ENCODE data around the gene SNX9.
A peak's percentile ranks its signal among the peaks of the same experiment; 100 is the strongest.
"Not testable (repeated sequence)": the region's sequence is repeated elsewhere in the genome, so short reads cannot be mapped to it uniquely, and the experiment has no call there.

The SNX9 gene

DNA sequence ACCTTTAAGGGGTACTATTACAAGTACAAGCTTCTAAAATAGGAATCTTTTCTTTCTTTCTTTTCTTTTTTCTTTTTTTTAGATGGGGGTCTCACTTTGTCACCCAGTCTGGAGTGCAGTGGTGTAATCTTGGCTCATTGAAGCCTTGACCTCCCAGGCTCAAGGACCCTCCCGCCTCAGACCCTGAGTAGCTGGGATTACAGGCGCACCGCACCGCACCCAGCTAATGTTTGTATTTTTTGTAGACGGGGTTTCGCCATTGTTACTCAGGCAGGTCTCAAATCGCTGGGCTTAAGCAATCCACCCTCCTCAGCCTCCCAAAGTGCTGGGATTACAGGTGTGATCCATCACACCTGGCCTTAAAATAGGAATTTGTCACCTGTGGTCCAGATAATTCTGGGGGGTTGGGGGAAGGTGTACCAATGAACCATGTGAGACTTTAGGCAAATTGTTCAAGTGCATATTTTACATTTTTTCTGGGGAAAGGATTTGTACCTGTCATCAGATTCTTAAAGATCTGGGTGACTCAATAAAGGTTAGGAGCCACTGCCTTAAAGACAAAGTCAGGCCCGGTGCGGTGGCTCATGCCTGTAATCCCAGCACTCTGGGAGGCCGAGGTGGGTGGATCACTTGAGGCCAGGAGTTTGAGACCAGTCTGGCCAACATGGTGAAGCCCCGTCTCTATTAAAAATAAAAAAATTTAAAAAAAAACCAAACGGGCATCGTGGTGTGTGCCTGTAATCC lies 139.0 kb downstream of the SNX9 start:
- DNase-seq, result no peak

DNA sequence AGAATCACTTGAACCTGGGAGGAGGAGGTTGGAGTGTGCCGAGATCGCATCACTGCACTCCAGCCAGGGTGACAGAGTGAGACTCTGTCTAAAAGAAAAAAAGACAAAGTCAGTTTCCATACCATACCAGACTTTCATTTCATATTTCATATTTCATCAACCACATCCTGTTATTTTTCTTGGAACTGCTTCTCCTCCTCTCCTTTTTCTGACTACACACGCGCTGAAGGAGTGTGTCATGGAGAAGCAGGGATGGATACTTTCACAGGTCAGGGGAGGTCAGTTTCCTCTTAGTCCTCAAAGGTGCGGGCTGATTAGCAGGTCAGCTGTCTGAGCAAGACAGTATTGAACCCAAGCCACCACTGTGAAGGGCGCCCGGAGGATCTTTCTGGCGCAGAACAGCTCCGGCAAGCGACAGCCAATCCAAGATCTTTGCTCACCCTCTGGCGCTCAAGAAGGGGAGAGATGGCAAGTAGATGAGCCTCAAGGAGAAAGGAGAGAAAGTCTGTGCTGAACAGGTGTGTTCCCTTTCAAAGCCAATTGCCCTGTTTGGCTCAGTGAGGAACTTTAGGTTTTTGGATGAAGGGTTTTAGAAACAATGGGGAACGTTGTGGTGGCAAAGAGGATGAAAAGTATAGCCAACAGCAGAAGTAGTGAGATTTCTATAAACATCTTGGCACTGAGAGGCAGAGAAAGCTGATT lies 139.7 kb downstream of the SNX9 start:
- DNase-seq, result no peak

DNA sequence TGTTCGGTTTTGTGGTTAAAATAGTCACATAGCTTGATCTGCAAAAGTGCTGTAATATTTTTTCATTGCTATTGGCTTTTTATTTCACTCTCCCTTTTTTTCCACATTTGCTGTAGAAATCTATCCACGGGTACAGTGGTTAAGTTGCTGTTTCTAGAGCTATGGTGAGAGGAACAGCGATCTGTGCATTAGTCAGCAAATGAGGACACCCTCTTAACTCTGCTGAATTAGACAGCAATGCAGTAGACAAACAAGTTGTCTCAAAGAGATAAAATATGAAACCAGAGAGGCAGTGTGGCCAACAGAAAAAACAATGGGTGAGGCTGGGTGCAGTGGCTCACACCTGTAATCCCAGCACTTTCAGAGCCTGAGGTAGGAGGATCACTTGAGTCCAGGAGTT lies 141.1 kb downstream of the SNX9 start:
- DNase-seq, result no peak

DNA sequence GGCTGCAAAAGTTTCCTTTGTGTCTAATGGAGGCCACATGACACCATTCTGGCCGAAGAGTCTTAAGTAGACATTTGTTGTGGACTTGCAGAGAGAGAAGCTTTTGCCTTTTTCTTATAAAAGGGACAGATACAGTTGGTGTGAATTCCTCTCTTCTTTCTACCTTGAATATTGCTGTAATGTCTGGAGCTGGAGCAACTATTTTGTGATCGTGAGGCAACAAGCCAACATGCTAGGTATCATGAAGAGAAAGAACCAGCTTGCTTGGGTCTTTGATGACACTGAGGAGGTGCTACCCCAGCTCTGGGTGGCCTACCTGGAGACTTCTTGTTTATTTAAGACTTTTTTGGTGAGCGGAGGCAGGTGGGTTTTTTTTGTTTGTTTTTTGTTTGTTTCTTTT lies 142.3 kb downstream of the SNX9 start:
- DNase-seq, result no peak

DNA sequence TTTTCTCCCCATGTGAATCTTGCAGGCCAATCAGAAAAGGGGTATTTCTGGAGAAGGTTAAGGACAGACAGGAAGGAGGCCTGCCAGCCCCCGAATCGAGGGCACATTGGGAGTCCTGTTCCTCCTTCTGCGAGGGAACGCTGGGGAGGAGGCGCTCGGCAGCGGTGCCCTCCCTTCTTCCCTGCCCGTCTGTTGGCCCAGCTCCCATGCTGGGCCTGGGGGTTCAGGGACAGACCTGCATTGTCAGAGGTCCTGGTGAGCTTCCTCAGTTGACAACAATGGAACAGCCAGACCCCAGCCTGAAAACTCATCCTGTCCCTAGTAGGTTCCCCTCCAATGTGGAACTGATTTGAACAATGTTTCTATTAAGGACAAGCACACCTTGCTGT lies 143.5 kb downstream of the SNX9 start:
- no peak for DNase-seq

DNA sequence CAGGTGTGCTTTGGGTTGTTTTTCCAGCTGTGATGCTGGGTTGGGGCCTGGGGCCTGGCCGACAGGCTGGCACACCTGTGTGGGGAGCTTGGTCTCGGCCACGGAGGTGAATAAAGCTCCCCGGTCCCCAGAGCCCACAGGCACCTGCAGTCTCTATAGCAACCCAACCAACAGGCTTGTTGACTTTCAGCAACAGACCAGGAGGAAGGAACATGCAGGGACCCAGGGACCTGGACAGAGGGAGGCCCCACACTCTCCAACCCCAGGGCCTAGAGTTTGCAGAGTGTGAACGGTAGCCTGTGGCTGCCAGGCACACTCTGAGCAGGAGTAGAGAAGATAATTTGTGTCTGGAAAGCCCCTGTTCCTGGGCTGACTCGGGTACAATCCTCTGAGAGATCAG lies 144.0 kb downstream of the SNX9 start:
- DNase-seq, result no peak

DNA sequence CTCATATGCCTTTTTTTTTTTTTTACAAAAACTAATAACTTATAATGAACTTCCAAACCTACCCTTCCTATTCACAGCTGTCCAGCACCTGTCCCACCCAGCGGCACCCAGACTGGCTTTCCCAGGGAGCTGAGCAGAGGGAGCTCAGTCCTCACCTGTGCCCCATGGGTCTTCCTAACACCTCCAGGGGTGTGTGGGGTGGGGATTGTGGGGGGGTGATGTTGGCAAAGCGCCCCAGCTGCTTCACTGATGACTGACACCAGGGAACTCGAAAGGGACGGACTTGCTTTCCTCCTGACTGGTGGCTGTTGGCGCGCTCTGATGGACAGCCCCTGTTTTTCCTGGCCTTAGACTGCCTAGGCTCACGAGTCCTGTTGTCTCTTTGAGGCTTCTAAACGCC lies 144.4 kb downstream of the SNX9 start:
- no peak for DNase-seq

DNA sequence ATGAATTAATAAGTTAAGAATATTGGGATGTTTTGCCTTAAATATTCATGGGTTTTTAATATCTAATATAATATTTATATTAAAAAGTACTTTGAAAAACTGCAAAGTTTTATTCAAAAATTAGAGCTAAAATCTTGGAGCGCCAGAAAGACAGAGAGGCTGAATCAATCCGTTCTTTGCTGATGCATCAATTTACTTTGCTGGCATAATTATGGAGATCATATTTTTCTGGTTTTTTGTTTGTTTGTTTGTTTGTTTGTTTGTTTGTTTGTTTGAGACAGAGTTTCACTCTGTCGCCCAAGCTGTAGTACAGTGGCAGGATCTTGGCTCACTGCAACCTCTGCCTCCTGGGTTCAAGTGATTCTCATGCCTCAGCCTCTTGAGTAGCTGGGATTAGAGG lies 149.1 kb downstream of the SNX9 start:
- DNase-seq, result not testable (repeated sequence)

DNA sequence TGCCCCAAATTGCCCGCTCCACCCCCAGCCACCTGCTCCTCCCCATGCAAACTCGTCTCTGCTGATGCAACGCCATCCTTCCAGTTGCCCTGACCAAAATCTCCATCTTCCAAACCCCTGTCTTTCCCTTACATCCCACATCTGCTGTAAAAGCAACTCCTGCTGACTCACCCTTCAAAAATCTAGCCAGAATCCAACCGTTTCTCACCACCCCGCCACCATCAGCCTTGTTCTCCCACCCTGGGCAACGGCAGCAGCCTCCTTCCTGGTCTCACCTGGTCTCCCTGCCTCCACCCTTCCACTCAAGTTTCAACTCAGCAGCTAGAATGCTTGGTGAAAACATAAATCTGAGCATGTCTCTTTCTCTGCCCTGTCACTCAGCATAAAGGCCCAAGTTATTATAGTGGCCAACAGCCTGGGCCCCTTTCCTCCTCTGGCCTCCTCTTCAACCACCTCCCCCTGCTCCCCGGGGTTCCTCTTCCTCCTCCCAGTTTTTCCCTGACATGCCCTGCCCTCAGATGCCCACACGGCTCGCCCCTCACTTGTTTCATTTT lies 151.4 kb downstream of the SNX9 start:
- no peak for DNase-seq

DNA sequence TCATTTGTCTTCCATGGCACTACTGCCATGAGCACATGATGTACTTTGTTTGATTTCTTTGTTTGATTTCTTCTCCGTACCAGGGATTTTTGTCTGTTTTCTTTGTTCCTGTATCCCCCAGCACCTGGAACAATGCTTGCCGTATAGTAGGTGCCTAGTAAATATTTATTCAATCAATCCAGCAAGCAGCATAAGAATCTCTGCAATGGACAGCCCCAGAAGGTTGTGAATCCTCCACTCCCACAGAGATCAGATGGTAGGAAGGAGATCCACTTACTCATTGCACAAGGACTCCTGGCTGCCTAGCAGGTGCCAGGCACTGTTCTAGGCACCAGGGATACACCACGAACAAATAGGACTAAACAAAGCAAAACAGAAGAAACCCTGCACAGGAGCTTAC lies 151.9 kb downstream of the SNX9 start:
- no peak for DNase-seq

DNA sequence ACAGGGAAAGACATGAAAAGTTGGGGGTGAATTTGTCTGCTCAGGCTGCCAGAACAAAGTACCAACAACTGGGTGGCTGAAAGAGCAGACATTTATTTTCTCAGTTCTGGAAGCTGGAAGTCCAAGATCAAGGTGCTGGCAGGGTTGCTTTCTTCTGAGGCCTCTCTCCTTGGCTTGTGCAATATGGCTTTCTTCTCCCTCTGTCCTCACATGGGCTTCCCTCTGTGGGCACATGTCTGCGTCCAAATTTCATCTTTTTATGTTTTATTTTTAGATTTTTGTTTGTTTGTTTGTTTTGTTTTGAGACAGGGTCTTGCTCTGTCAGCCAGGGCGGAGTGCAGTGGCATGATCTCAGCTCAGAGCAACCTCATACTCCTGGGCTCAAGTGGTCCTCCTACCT lies 152.4 kb downstream of the SNX9 start:
- no peak for DNase-seq

DNA sequence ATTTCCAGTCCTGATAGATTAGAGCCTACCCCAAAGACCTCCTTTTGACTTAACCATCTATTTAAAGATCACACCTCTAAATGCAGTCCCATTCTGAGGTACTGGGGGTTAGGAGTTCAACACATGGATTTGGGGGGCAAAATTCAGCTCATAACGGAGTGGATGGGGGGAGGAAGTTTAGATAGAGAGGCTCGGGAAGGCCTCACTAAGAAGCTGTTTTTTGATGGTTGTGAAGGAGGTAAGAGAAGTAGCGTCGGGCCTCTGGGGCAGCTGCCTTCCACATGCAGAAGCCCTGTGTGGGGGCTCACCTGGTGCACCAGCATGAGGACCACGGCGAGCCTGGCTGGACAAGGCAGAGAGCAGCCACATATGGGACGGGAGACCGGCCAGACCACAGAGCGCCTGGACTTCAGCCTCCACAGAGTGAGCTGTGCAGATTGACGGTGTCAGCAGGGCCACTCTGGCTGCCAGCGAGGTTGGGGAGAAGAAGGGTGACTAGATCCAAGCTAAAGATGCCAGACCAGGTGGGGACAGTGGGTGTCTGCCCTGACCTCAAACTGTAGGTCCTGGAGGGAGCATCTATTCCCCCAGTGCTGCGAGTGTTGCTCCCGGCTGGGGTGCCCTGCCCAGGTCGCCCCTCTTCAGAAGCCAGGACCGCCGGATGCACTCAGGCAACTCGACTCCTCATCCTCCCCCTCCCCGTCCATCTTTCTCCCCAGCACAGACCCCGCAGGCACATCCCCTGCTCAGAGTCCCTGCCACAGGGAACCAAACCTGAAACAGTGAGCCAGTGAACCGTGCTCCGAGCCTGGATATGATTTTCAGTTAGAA lies 153.5 kb downstream of the SNX9 start:
- DNase-seq, result no peak

DNA sequence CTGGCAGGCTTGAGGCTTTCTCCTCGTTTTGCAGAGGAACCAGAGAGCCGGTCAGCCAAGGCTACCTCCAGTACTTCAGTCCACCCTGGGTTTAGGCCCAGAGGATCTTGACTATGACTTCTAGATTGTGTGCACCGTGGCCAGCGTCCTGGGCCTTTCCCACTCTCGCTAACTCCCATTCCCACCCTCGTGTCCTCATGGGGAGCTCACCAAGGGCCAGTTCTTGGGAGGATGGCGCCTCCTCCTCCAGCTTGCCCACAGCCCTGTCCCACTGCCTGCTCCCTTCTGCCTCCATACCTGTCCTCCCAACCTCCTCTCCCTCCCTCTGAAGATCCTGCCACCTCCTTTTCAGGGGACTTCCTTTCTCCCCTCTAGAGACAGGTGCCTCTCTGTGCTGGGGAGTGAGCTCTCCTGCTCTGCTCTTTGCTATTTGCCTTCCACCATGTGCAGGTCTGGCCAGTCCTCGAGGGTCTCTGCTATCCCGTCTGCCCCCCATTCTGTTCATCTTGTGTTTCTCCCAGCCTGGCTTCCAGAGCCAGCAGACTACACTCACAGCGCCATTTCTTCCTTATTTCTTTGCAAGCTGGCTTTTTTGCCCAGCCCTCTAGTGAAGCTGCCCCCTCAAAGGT lies 154.2 kb downstream of the SNX9 start:
- no peak for DNase-seq

DNA sequence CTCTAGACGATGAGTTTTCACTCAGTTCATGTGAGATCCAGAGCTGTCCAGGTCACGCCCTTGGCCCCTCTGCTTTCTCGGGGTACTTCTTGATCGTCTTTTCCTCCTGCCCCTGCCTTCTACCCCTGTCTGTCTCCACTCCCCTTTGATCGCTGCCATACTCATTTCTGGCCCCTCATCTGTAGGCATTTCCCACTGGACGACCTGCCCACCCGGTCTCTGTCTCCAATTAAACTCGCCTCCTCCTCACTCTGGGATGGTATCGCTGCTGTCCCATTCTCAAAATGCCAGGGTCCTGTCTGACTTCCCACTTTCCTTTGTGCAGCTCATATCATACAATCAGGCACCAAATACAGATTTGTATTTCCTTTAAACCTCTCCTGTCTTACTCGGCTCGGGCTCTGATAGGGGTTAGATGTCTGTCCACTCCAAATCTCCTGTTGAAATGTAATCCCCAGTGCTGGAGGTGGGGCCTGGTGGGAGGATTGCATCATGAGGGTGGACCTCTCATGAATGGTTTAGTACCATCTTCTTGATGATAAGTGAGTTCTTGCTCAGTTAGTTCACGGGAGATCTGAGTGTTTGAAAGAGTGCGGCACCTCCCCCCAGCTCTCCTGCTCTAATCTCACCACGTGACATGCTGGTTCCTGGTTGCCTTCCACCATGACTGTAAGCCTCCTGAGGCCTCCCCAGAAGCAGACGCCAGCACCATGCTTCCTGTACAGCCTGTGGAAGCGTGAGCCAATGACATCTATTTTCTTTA lies 155.2 kb downstream of the SNX9 start:
- DNase-seq, result no peak

DNA sequence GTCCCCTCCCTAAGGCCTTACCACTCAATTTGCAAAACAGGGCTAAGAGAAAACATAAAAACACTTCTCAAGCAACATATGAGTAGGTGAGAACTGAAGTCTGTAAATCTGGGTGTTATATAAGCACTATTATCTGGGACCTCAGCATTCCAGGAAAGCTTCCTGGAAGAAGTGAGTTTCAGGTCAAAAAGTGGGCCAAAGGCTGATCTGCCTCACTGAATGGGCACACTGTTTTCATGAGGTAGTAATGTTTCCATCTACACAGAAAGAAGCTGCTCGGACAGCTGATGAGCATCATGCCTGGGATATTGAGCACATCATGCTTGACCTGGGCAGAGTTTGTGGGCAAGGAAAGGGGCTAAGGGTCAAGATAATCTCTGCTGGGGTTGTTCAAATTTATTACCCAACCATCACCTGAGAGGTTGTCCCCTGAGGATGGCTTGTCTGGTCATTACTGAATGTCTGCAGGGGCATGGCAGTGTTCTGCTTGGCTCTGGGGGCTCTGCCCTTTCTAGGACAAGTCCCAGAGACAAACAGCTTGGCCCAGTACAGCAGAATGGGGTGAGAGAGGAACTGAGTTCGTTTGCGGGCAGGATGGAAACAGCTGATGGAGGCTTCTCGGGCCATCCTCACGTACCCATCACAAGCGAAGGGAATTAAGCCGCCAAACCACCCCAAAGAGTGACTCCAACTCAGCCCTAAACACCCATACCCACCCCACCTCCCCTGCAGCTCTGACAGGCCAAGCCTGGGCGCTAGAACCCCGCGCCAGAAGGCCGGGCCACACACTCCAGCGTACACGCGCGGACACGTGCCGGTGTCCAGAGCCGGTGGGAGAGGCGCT lies 157.5 kb downstream of the SNX9 start:
- no peak for DNase-seq

DNA sequence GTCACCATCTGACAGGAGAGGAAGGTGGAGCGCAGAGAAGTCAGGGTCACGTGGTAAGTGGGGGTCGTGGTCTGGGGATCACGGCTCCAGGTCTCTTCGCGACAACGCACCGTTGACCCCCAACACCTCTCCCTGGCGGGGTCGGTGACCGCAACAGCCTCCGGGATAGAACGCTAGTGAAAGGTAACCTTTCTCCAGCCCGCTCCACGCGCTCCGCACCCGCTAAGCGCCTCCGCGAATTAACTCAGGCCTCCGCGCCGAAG lies 158.0 kb downstream of the SNX9 start:
- DNase-seq, result no peak

DNA sequence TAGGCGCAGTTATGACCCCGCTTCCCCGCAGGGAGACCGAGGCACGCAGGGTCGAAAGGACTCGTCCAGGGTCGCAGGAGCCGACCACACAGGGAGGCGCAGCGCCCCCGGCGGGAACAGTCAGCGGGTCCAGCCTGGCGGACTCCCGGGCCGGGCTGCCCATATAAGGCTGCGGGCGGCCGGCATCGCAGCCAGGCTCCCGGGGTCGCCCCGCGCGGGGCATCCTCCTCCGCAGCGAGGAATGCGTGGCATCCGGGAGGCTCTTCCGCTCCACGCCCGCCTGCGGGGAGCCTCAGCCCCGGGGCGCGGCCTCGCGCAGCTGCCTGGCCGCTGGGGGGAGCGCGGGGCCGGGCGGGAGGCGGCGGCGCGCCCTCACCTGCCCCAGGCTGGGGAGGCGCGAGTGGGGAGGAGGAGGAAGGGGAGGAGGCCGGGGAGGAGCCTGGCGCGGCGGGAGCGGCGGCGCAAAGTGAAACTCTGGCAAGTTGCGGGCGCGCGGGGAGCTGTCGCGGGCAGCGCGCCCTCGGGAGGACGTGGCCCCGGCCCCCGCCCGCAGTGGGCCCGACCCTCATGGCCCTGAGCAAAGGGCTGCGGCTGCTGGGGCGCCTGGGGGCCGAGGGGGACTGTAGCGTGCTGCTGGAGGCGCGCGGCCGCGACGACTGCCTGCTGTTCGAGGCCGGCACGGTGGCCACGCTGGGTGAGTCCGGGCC lies 158.5 kb downstream of the SNX9 start, which contains the start of gene SYNJ2:
TSS of gene SYNJ2 (plus strand) at position 469 of the 707 bp plus-strand sequence. CDS start at position 568, 99 bp downstream.
- DNase-seq, result peak; percentile 82

DNA sequence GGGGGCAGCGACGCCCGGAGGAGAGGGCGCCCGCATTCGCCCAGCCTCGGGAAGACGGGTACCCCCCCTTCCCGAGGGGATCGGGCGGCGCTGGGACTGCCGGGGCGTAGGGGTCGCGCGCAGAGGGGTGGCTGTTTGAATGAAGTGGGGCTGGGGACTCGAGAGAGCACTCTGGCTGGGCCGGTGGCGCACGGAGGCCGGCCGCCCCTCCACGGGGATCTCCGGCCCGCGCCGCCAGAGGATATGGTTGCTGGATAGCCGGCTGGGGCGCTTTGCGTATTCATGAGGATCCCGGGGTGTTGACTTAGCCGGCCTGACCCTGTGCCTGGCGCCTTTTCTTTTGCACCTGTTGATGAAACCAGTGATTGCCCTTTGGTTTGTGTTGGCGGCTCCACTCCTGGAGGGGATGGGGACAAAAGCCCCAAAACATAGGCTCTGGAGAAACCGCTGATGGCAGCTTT lies 159.1 kb downstream of the SNX9 start:
- no peak for DNase-seq

DNA sequence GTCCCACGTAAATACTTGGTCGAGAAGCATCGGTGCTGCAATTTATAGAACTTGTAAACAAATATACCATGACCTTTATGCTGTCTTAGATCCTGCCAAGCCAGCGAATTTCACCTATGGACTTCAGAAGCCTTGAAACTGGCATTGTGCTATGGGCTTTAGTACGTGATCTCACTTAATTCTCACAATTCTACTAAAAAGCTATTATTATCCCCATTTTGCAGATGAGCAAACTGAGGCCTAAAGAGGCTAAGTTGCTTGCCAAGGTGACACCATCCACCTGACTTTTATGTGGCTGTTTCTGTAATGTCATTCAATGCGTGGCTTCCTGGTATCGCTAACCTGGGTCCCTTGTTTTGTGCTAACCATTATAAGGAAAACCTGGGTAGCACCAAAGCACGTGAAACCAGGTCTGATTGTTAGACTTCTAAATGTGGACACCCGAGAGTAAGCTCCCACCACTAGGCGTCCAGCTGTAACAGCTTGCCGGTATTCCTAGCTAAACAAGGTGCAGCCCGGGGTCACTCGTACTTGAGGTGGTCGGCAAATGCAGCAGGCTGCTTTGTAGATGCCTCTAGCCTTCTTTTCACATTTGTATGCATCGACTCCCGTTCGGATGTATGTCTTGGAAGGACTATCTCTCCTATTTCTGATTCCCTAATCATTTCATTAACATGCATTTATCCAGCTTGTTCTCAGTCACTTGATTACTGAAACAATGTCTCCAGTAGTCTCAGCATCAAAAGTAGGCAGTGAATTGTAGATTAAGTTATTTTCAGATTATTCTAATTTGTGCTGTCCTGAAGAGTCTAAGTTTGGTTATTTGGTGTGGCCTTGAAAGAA lies 159.7 kb downstream of the SNX9 start:
- no peak for DNase-seq
